Dermis microvascular lymphatic vessel endothelial cell (primary cell): ENCODE results near the gene MILR1. TPM values are rescaled to one million over a fixed set of nuclear protein-coding genes. Genes with fewer than 3 reads are reported as not detected.
"Not testable (repeated sequence)": the region's sequence is repeated elsewhere in the genome, so short reads cannot be mapped to it uniquely, and the experiment has no call there.

Source experiments
- DNase-seq, 2 donors: peaks; one replicate each; pipeline versions ENCODE4 v3.0.0 to v3.0.0-alpha.2; 2010; ENCODE audit warnings: low read depth in 2 of 2
- total RNA-seq: library from RNA; depleted of rRNA; stranded (reverse); fragments of >200 nt; gene quantifications from 2 replicates; pipeline ENCODE4 v1.2.1, GENCODE V29; 2014

Gene MILR1
- 2.2 and 2.9 TPM in 2 replicates for total RNA-seq

- DNase-seq = peak in 1 of 2 donors; percentile 85
Observed at GRCh38 chr17:64448665-64449512, at the start of gene MILR1. MILR1 (plus strand) TSS chr17:64449115; CDS start chr17:64449169, 54 bp downstream.

GRCh38 chr17:64399767-64400156, 49.2 kb upstream of the MILR1 start:
- peak in 1 of 2 donors; percentile 22 for DNase-seq

GRCh38 chr17:64400642-64401041, 48.3 kb upstream of the MILR1 start:
- no peak for DNase-seq

GRCh38 chr17:64401244-64401860, 47.6 kb upstream of the MILR1 start:
- no peak for DNase-seq

- peak in 1 of 2 donors; percentile 53 for DNase-seq
Observed at GRCh38 chr17:64401941-64402340, 47.0 kb upstream of the MILR1 start.

- no peak for DNase-seq
Observed at GRCh38 chr17:64402469-64402868, 46.4 kb upstream of the MILR1 start.

- no peak for DNase-seq
Observed at GRCh38 chr17:64403881-64404460, 44.9 kb upstream of the MILR1 start.

GRCh38 chr17:64406321-64407200, 42.4 kb upstream of the MILR1 start:
- peak; percentile 72 to 78 for DNase-seq

GRCh38 chr17:64410750-64411490, 38.0 kb upstream of the MILR1 start:
- peak in 1 of 2 donors; percentile 36 for DNase-seq

GRCh38 chr17:64411999-64412771, 36.7 kb upstream of the MILR1 start:
- DNase-seq = peak in 1 of 2 donors; percentile 99

- no peak for DNase-seq
Observed at GRCh38 chr17:64412944-64413381, 36.0 kb upstream of the MILR1 start.

- DNase-seq = no peak
Observed at GRCh38 chr17:64413513-64413912, 35.4 kb upstream of the MILR1 start.

GRCh38 chr17:64418506-64419339, 30.2 kb upstream of the MILR1 start:
- DNase-seq = peak; percentile 73 to 84

- DNase-seq = peak; percentile 77 to 85
Observed at GRCh38 chr17:64420143-64420670, 28.7 kb upstream of the MILR1 start.

GRCh38 chr17:64422121-64422520, 26.8 kb upstream of the MILR1 start:
- DNase-seq = not testable (repeated sequence)

- no peak for DNase-seq
Observed at GRCh38 chr17:64423881-64424280, 25.0 kb upstream of the MILR1 start.

- DNase-seq = no peak
Observed at GRCh38 chr17:64424324-64424849, 24.5 kb upstream of the MILR1 start.

GRCh38 chr17:64425191-64425590, 23.7 kb upstream of the MILR1 start:
- no peak for DNase-seq
